Measurements from ENCODE around the gene JCAD. TPM values are rescaled to one million over a fixed set of nuclear protein-coding genes. Genes with fewer than 3 reads are reported as not detected.

The JCAD gene
- total RNA-seq, 1 donor from 2014 or later = 27.3 TPM

DNA sequence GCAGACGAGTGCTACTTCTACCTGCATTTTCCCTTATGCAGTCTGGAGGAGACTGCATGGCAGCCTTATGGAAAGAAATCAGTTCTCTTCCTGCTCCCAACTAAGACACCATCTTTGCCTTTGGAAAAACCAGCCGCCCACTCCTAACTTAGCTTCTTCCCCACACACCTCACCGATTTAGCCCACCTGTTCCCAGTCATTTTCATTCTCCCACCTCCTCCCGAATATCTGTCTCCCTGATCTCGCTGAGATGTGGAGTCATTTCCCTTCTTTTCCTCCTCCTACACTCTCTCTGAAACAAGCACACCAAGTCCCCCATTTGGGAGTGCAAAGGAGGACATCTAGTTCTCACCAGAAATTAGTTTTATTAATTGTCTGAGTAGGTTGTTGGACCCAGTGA is 35.2 kb upstream of the JCAD start:
- no peaks in the 10 kb centered on the region for H3K27me3 Mint-ChIP-seq (ENCODE audit: low read depth, unreplicated experiment)
- FAIRE-seq (no peak), DNase-seq (ENCODE audit: low read depth) (no peak)
- H3K4me1 ChIP-seq (ENCODE audit: insufficient read depth, low read length) = peaks cover 11% of the 10 kb centered on the region
- no peak overlapping the region for H3K4me3 ChIP-seq (ENCODE audit: insufficient read depth, low read depth, low read length)
- H4K20me1 ChIP-seq (ENCODE audit: insufficient read depth, low read length) = no peaks in the 10 kb centered on the region
- H3K36me3 ChIP-seq (ENCODE audit: insufficient read depth, low read length) = no peaks in the 10 kb centered on the region
- H3K9me3 ChIP-seq (ENCODE audit: insufficient read depth, low read depth, low read length) = no peaks in the 10 kb centered on the region
- no peaks in the 10 kb centered on the region for H3K79me2 ChIP-seq (ENCODE audit: insufficient read depth, low read length)
- no peak overlapping the region for H3K27ac ChIP-seq (ENCODE audit: low read depth, low read length)
- H3K36me3 Mint-ChIP-seq (ENCODE audit: low read depth, unreplicated experiment) = no peaks in the 10 kb centered on the region
- no peak overlapping the region for H3K9ac ChIP-seq (ENCODE audit: low read length)
- peaks cover 27% of the 10 kb centered on the region for H3K4me1 Mint-ChIP-seq (ENCODE audit: low read depth, unreplicated experiment)
- peaks cover 3% of the 10 kb centered on the region for H3K9me3 Mint-ChIP-seq (ENCODE audit: unreplicated experiment)
- no peak overlapping the region for H3K4me2 ChIP-seq (ENCODE audit: low read length)
- TF ChIP-seq EZH2 (IDR thresholded peaks at IDR 0.05; ENCODE audit: insufficient read depth, low read length) = no peak
- TF ChIP-seq, protein P1, sequence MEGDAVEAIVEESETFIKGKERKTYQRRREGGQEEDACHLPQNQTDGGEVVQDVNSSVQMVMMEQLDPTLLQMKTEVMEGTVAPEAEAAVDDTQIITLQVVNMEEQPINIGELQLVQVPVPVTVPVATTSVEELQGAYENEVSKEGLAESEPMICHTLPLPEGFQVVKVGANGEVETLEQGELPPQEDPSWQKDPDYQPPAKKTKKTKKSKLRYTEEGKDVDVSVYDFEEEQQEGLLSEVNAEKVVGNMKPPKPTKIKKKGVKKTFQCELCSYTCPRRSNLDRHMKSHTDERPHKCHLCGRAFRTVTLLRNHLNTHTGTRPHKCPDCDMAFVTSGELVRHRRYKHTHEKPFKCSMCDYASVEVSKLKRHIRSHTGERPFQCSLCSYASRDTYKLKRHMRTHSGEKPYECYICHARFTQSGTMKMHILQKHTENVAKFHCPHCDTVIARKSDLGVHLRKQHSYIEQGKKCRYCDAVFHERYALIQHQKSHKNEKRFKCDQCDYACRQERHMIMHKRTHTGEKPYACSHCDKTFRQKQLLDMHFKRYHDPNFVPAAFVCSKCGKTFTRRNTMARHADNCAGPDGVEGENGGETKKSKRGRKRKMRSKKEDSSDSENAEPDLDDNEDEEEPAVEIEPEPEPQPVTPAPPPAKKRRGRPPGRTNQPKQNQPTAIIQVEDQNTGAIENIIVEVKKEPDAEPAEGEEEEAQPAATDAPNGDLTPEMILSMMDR (IDR thresholded peaks at IDR 0.05; ENCODE audit: insufficient read depth, low read depth, low read length) = no peak
- H3K4me3 Mint-ChIP-seq (ENCODE audit: unreplicated experiment) = no peak overlapping the region
- no peak overlapping the region for H3K27ac Mint-ChIP-seq (ENCODE audit: unreplicated experiment)
- H2AFZ ChIP-seq (ENCODE audit: low read depth, low read length) = no peak overlapping the region
- no peaks in the 10 kb centered on the region for H3K27me3 ChIP-seq (ENCODE audit: insufficient read depth, low read length)

DNA sequence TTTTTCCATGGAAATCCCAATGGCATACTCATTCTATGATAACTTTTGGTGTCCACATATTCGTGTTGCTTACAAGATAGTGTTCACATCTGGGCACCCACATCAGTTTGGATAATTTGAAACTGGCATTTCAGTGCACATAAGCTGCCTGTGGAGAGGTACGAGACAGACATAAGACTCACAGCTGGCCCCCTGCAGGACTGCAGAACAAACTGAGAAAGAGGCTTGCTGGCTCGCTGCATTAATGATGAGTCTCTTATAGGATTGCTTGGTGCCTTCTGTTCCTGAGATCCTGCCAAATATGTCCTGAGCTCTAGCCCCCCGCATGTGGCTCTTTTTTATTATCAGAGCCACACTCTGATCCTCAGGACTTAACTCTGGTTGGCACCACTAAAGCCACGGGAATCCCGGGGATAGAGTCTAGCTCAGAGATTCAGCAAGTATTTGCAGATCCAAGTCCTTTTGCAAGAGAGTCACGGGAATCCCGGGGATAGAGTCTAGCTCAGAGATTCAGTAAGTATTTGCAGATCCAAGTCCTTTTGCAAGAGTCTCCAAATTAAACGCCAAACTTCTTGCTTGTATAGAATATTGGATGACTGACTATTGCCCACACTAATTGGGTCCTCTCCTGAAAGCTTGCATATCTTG is 34.0 kb upstream of the JCAD start:
- DNase-seq (ENCODE audit: low read depth) (no peak), FAIRE-seq (no peak)
- Histone ChIP-seq H3K27me3 (ENCODE audit: insufficient read depth, low read length) (no peaks in the 10 kb centered on the region), H2AFZ (ENCODE audit: low read depth, low read length) (no peak overlapping the region), H3K4me1 (ENCODE audit: insufficient read depth, low read length) (peaks cover 5% of the 10 kb centered on the region), H3K4me2 (ENCODE audit: low read length) (no peak overlapping the region), H4K20me1 (ENCODE audit: insufficient read depth, low read length) (no peaks in the 10 kb centered on the region), H3K27ac (ENCODE audit: low read depth, low read length) (no peak overlapping the region), H3K9me3 (ENCODE audit: insufficient read depth, low read depth, low read length) (no peaks in the 10 kb centered on the region), H3K9ac (ENCODE audit: low read length) (no peak overlapping the region), H3K36me3 (ENCODE audit: insufficient read depth, low read length) (no peaks in the 10 kb centered on the region), H3K79me2 (ENCODE audit: insufficient read depth, low read length) (no peaks in the 10 kb centered on the region), H3K4me3 (ENCODE audit: insufficient read depth, low read depth, low read length) (no peak overlapping the region)
- Mint-ChIP-seq H3K36me3 (ENCODE audit: low read depth, unreplicated experiment) (no peaks in the 10 kb centered on the region), H3K4me1 (ENCODE audit: low read depth, unreplicated experiment) (peaks cover 19% of the 10 kb centered on the region), H3K9me3 (ENCODE audit: unreplicated experiment) (peaks cover 3% of the 10 kb centered on the region), H3K4me3 (ENCODE audit: unreplicated experiment) (no peak overlapping the region), H3K27me3 (ENCODE audit: low read depth, unreplicated experiment) (no peaks in the 10 kb centered on the region), H3K27ac (ENCODE audit: unreplicated experiment) (no peak overlapping the region)
- no peak for TF ChIP-seq EZH2 (IDR thresholded peaks at IDR 0.05; ENCODE audit: insufficient read depth, low read length)
- TF ChIP-seq, protein P1 (IDR thresholded peaks at IDR 0.05; ENCODE audit: insufficient read depth, low read depth, low read length) = no peak

DNA sequence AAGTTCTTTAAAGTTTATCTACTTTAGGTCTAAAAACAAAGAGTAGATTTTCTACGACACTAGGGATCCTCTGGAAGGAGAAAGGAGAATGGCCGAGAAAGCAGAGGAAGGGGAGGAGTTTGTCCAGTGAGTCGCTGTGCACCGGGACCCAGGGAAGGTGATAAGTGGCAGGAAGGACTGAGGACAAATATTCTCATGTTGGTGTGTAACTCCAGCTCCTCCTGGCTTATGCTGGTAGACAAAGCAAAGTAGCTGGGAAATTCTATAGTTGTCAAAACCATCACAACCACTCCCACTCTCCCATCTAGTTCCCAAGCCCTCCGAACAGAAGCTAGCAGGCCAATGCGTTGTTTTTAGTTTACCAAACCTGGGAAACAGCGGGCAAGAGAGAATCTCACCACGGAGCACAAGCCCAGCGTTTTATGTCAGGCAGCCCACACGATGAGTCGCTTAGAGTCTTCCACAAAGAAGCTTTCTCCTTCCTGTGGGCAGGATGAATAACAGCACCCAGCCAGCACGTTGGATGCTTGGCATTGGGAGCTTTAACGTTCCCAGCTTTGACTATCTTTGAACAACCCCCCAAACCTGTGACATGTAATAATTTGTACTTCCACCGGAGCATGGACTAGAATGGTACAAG is 32.9 kb upstream of the JCAD start:
- Mint-ChIP-seq H3K4me1 (ENCODE audit: low read depth, unreplicated experiment) (peaks cover 14% of the 10 kb centered on the region), H3K4me3 (ENCODE audit: unreplicated experiment) (no peak overlapping the region), H3K36me3 (ENCODE audit: low read depth, unreplicated experiment) (no peaks in the 10 kb centered on the region), H3K27ac (ENCODE audit: unreplicated experiment) (peak overlapping the region; percentile 80), H3K27me3 (ENCODE audit: low read depth, unreplicated experiment) (no peaks in the 10 kb centered on the region), H3K9me3 (ENCODE audit: unreplicated experiment) (peaks cover 3% of the 10 kb centered on the region)
- H3K9ac ChIP-seq (ENCODE audit: low read length) = no peak overlapping the region
- no peaks in the 10 kb centered on the region for H3K27me3 ChIP-seq (ENCODE audit: insufficient read depth, low read length)
- H4K20me1 ChIP-seq (ENCODE audit: insufficient read depth, low read length) = no peaks in the 10 kb centered on the region
- no peak for FAIRE-seq
- H3K4me1 ChIP-seq (ENCODE audit: insufficient read depth, low read length) = peaks cover 5% of the 10 kb centered on the region
- no peaks in the 10 kb centered on the region for H3K9me3 ChIP-seq (ENCODE audit: insufficient read depth, low read depth, low read length)
- no peaks in the 10 kb centered on the region for H3K36me3 ChIP-seq (ENCODE audit: insufficient read depth, low read length)
- DNase-seq (ENCODE audit: low read depth) = peak; percentile 47
- peak overlapping the region; percentile 82 for H2AFZ ChIP-seq (ENCODE audit: low read depth, low read length)
- H3K27ac ChIP-seq (ENCODE audit: low read depth, low read length) = no peak overlapping the region
- TF ChIP-seq, protein P1 (IDR thresholded peaks at IDR 0.05; ENCODE audit: insufficient read depth, low read depth, low read length) = no peak
- TF ChIP-seq EZH2 (IDR thresholded peaks at IDR 0.05; ENCODE audit: insufficient read depth, low read length) = no peak
- no peaks in the 10 kb centered on the region for H3K79me2 ChIP-seq (ENCODE audit: insufficient read depth, low read length)
- H3K4me2 ChIP-seq (ENCODE audit: low read length) = peak overlapping the region; percentile 67
- H3K4me3 ChIP-seq (ENCODE audit: insufficient read depth, low read depth, low read length) = peak overlapping the region; percentile 27

Data from astrocyte (in vitro differentiated cells and primary cell).